ENCODE results near the gene GLB1L3.
"Not testable (repeated sequence)": the region's sequence is repeated elsewhere in the genome, so short reads cannot be mapped to it uniquely, and the experiment has no call there.

The GLB1L3 gene

GRCh38 chr11:134252346-134253187, 23.6 kb upstream of the GLB1L3 start:
- DNase-seq, result no peak

GRCh38 chr11:134253188-134253993, 22.8 kb upstream of the GLB1L3 start, which contains the start of the genes ACAD8 and THYN1:
Gene ACAD8, plus strand, starts transcription at chr11:134253568. Its CDS starts 33 bp downstream, at chr11:134253601.
Gene THYN1, minus strand, starts transcription at chr11:134253352. Its CDS starts 470 bp downstream, at chr11:134252882.
- DNase-seq, result peak; percentile 99

- no peak for DNase-seq
Observed at GRCh38 chr11:134254433-134255183, 21.6 kb upstream of the GLB1L3 start.

GRCh38 chr11:134255184-134255561, 21.0 kb upstream of the GLB1L3 start:
- not testable (repeated sequence) for DNase-seq

- no peak for DNase-seq
Observed at GRCh38 chr11:134257101-134257500, 19.1 kb upstream of the GLB1L3 start.

GRCh38 chr11:134258577-134258976, 17.6 kb upstream of the GLB1L3 start:
- no peak for DNase-seq

- no peak for DNase-seq
Observed at GRCh38 chr11:134260503-134260902, 15.7 kb upstream of the GLB1L3 start.

GRCh38 chr11:134260983-134261382, 15.2 kb upstream of the GLB1L3 start:
- no peak for DNase-seq

GRCh38 chr11:134261626-134262488, 14.3 kb upstream of the GLB1L3 start:
- DNase-seq, result no peak

- DNase-seq, result no peak
Observed at GRCh38 chr11:134264966-134265764, 11.0 kb upstream of the GLB1L3 start.

GRCh38 chr11:134266440-134266839, 9.7 kb upstream of the GLB1L3 start:
- DNase-seq, result no peak

- DNase-seq, result no peak
Observed at GRCh38 chr11:134266841-134267251, 9.3 kb upstream of the GLB1L3 start.

GRCh38 chr11:134267461-134267860, 8.7 kb upstream of the GLB1L3 start:
- DNase-seq, result no peak

- no peak for DNase-seq
Observed at GRCh38 chr11:134267966-134268365, 8.2 kb upstream of the GLB1L3 start.

- DNase-seq, result no peak
Observed at GRCh38 chr11:134270250-134270714, 5.9 kb upstream of the GLB1L3 start.

- DNase-seq, result no peak
Observed at GRCh38 chr11:134271978-134272377, 4.2 kb upstream of the GLB1L3 start.

- DNase-seq, result no peak
Observed at GRCh38 chr11:134272381-134273316, 3.5 kb upstream of the GLB1L3 start.

- DNase-seq, result no peak
Observed at GRCh38 chr11:134273317-134273712, 2.9 kb upstream of the GLB1L3 start.

GRCh38 chr11:134275188-134275533, 1.0 kb upstream of the GLB1L3 start:
- no peak for DNase-seq

All from KG1 (cell line).